ENCODE results near the gene BCL3. TPM values are rescaled to one million over a fixed set of nuclear protein-coding genes. Genes with fewer than 3 reads are reported as not detected.

The BCL3 gene
- total RNA-seq, 1 donor from 2014 or later, result not detected

DNA sequence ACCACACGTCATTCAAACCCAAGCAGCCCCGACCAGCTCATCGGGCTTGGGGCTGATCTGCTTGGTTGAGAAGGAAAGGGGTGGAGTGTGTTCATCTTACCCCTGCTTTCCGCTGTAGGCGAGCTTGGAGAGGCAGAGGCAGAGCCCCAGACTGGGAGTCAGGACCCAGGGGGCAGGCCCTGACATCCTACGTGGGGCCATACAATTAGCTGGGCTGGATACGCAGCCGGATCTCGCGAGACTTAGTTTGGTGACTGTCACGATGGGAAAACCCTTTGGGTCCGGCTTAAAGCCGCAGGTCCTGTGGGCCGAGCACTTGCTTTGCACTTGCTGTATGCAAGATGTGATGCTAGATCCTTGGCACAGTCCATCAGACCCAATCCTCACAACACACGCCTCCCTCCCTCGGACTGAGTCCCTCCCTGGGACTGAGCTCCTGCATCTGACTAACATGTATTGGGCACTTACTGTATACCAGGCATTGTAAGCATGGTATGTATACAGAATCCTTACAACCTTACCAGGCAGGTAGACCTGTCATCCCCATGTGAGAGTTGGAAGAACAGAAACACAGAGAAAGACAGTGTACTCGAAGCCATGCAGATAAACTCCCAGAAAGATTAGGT, 45.8 kb upstream of the BCL3 start:
- H3K4me3 Mint-ChIP-seq, result no peak overlapping the region
- no peak overlapping the region for H3K9ac ChIP-seq
- no peaks in the 10 kb centered on the region for H3K9me3 ChIP-seq (ENCODE audit: low read depth)
- no peaks in the 10 kb centered on the region for H3K36me3 ChIP-seq
- no peaks in the 10 kb centered on the region for H3K4me1 ChIP-seq
- TF ChIP-seq, protein P1, sequence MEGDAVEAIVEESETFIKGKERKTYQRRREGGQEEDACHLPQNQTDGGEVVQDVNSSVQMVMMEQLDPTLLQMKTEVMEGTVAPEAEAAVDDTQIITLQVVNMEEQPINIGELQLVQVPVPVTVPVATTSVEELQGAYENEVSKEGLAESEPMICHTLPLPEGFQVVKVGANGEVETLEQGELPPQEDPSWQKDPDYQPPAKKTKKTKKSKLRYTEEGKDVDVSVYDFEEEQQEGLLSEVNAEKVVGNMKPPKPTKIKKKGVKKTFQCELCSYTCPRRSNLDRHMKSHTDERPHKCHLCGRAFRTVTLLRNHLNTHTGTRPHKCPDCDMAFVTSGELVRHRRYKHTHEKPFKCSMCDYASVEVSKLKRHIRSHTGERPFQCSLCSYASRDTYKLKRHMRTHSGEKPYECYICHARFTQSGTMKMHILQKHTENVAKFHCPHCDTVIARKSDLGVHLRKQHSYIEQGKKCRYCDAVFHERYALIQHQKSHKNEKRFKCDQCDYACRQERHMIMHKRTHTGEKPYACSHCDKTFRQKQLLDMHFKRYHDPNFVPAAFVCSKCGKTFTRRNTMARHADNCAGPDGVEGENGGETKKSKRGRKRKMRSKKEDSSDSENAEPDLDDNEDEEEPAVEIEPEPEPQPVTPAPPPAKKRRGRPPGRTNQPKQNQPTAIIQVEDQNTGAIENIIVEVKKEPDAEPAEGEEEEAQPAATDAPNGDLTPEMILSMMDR (IDR thresholded peaks at IDR 0.05), result no peak
- no peak overlapping the region for H3K4me2 ChIP-seq
- DNase-seq (ENCODE audit: low spot score), result no peak
- no peaks in the 10 kb centered on the region for H3K4me1 Mint-ChIP-seq
- no peaks in the 10 kb centered on the region for H3K79me2 ChIP-seq (ENCODE audit: low read depth)
- H3F3A ChIP-seq (ENCODE audit: low read depth), result no peaks in the 10 kb centered on the region
- H3K27me3 Mint-ChIP-seq (ENCODE audit: insufficient read depth, low read depth), result peaks cover 5% of the 10 kb centered on the region
- no peak overlapping the region for H3K27ac ChIP-seq
- no peaks in the 10 kb centered on the region for H4K20me1 ChIP-seq (ENCODE audit: low read depth)
- peak overlapping the region; percentile 2 for H3K27ac Mint-ChIP-seq
- H3K27me3 ChIP-seq, result no peaks in the 10 kb centered on the region
- no peaks in the 10 kb centered on the region for H3K36me3 Mint-ChIP-seq
- H2AFZ ChIP-seq (replicated peaks), result no peak overlapping the region
- H3K9me3 Mint-ChIP-seq, result peaks cover 2% of the 10 kb centered on the region
- H3K4me3 ChIP-seq, result no peak overlapping the region

DNA sequence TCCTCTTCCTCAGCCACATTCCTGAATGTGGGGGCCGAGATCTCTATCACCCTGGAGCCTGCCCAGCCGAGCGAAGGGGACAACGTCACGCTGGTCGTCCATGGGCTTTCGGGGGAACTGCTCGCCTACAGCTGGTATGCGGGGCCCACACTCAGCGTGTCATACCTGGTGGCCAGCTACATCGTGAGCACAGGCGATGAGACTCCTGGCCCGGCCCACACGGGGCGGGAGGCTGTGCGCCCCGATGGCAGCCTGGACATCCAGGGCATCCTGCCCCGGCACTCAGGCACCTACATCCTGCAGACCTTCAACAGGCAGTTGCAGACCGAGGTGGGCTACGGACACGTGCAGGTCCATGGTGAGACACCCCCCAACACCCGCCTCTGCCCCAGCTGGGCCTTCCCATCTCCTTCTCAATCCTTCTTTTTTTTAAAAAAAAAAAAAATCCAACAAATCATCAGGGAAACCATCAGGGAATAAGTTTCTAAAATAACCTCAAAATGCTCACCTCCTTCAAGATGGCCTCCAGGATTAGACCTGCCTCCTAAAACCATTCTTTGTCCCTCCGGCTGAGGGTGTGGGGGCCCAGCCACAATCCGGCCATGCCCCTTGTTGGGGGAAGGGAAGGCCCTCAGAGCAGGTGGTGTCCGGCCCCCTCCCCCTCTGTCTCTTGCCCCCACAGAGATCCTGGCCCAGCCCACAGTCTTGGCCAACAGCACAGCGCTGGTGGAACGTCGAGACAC, 45.0 kb upstream of the BCL3 start:
- Mint-ChIP-seq H3K27me3 (ENCODE audit: insufficient read depth, low read depth) (peaks cover 6% of the 10 kb centered on the region), H3K36me3 (no peaks in the 10 kb centered on the region), H3K9me3 (peaks cover 2% of the 10 kb centered on the region), H3K4me3 (no peak overlapping the region), H3K4me1 (no peaks in the 10 kb centered on the region), H3K27ac (peak overlapping the region; percentile 2)
- no peaks in the 10 kb centered on the region for H3K36me3 ChIP-seq
- no peaks in the 10 kb centered on the region for H3K9me3 ChIP-seq (ENCODE audit: low read depth)
- no peak for TF ChIP-seq EZH2phosphoT487 (IDR thresholded peaks at IDR 0.05)
- TF ChIP-seq, protein P1 (IDR thresholded peaks at IDR 0.05), result no peak
- TF ChIP-seq EZH2 (IDR thresholded peaks at IDR 0.05), result no peak
- H3F3A ChIP-seq (ENCODE audit: low read depth), result no peaks in the 10 kb centered on the region
- no peak overlapping the region for H3K27ac ChIP-seq
- no peak overlapping the region for H3K9ac ChIP-seq
- H4K20me1 ChIP-seq (ENCODE audit: low read depth), result no peaks in the 10 kb centered on the region
- no peak overlapping the region for H2AFZ ChIP-seq (replicated peaks)
- no peak overlapping the region for H3K4me2 ChIP-seq
- H3K4me1 ChIP-seq, result no peaks in the 10 kb centered on the region
- DNase-seq (ENCODE audit: low spot score), result no peak
- no peak overlapping the region for H3K4me3 ChIP-seq
- H3K79me2 ChIP-seq (ENCODE audit: low read depth), result no peaks in the 10 kb centered on the region
- no peaks in the 10 kb centered on the region for H3K27me3 ChIP-seq

DNA sequence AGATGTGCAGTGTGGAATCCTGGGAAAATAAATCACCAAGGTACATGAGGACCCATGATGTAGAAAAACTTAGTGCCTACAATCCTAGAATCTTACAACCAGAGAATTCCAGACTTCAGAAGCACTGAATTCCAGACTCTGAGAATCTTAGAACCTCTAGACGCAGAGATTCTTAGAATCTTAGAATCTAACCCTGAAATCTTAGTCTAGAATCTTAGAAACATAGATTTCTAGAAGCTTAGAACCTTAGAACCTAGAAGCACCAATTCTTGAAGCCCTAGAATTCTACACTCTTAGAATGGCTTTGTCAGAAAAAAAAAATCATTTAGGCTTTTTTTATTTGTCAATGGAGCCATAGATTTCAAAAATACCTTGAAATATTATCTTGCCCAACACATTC, 43.5 kb upstream of the BCL3 start:
- Histone ChIP-seq H3K36me3 (no peaks in the 10 kb centered on the region), H3K27me3 (no peaks in the 10 kb centered on the region), H4K20me1 (ENCODE audit: low read depth) (no peaks in the 10 kb centered on the region), H2AFZ (replicated peaks) (no peak overlapping the region), H3K9ac (no peak overlapping the region), H3K9me3 (ENCODE audit: low read depth) (no peaks in the 10 kb centered on the region), H3K79me2 (ENCODE audit: low read depth) (no peaks in the 10 kb centered on the region), H3K4me3 (no peak overlapping the region), H3K4me2 (no peak overlapping the region), H3F3A (ENCODE audit: low read depth) (no peaks in the 10 kb centered on the region), H3K4me1 (no peaks in the 10 kb centered on the region), H3K27ac (no peak overlapping the region)
- Mint-ChIP-seq H3K4me3 (no peak overlapping the region), H3K9me3 (peaks cover 2% of the 10 kb centered on the region), H3K27me3 (ENCODE audit: insufficient read depth, low read depth) (peaks cover 6% of the 10 kb centered on the region), H3K27ac (no peak overlapping the region), H3K4me1 (no peaks in the 10 kb centered on the region), H3K36me3 (no peaks in the 10 kb centered on the region)
- DNase-seq (ENCODE audit: low spot score), result no peak
- TF ChIP-seq EZH2 (IDR thresholded peaks at IDR 0.05), result no peak

DNA sequence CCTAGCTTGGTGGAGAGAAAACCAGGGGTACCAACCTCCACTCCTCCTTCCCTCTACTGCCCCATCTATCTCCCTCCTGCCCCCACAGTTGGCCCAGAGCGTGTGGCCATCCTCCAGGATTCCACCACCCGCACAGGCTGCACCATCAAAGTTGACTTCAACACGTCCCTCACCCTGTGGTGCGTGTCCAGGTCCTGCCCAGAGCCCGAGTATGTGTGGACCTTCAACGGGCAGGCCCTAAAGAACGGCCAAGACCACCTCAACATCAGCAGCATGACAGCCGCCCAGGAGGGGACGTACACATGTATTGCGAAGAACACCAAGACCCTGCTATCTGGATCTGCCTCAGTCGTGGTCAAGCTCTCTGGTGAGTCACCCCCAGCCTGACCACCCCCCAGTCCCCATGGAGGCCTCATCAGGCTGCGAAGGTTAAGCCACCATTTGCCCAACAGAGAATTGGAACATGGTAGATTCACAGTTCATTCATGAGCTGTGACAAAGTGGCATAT, 43.0 kb upstream of the BCL3 start:
- TF ChIP-seq EZH2phosphoT487 (IDR thresholded peaks at IDR 0.05) (no peak), EZH2 (IDR thresholded peaks at IDR 0.05) (no peak)
- TF ChIP-seq, protein P1 (IDR thresholded peaks at IDR 0.05), result no peak
- H3K4me3 Mint-ChIP-seq, result no peak overlapping the region
- no peak for DNase-seq (ENCODE audit: low spot score)
- H3K27ac Mint-ChIP-seq, result no peak overlapping the region
- Histone ChIP-seq H3K9ac (no peak overlapping the region), H3K36me3 (no peaks in the 10 kb centered on the region), H4K20me1 (ENCODE audit: low read depth) (no peaks in the 10 kb centered on the region), H3K9me3 (ENCODE audit: low read depth) (no peaks in the 10 kb centered on the region), H2AFZ (replicated peaks) (no peak overlapping the region), H3K27ac (no peak overlapping the region), H3K4me1 (no peaks in the 10 kb centered on the region), H3K4me3 (no peak overlapping the region), H3K79me2 (ENCODE audit: low read depth) (no peaks in the 10 kb centered on the region), H3K4me2 (no peak overlapping the region), H3K27me3 (no peaks in the 10 kb centered on the region), H3F3A (ENCODE audit: low read depth) (no peaks in the 10 kb centered on the region)
- no peaks in the 10 kb centered on the region for H3K36me3 Mint-ChIP-seq
- peaks cover 2% of the 10 kb centered on the region for H3K9me3 Mint-ChIP-seq
- peaks cover 6% of the 10 kb centered on the region for H3K27me3 Mint-ChIP-seq (ENCODE audit: insufficient read depth, low read depth)
- H3K4me1 Mint-ChIP-seq, result no peaks in the 10 kb centered on the region
